GM19328 (cell line): ENCODE measurements around the gene CUZD1.

Source experiments
- ATAC-seq: cut with Tn5 transposase; IDR thresholded peaks from one replicate; pipeline ENCODE4 v1.9.1; 2021; ENCODE audit warnings: mild to moderate bottlenecking, moderate library complexity; ENCODE audit not compliant: unreplicated experiment

Gene CUZD1

GRCh38 chr10:122855745-122856144 lies 10.1 kb upstream of the CUZD1 start:
- no peak for ATAC-seq

- no peak for ATAC-seq
These were observed 9.0 kb upstream of the CUZD1 start for GRCh38 chr10:122854648-122855047.

DNA sequence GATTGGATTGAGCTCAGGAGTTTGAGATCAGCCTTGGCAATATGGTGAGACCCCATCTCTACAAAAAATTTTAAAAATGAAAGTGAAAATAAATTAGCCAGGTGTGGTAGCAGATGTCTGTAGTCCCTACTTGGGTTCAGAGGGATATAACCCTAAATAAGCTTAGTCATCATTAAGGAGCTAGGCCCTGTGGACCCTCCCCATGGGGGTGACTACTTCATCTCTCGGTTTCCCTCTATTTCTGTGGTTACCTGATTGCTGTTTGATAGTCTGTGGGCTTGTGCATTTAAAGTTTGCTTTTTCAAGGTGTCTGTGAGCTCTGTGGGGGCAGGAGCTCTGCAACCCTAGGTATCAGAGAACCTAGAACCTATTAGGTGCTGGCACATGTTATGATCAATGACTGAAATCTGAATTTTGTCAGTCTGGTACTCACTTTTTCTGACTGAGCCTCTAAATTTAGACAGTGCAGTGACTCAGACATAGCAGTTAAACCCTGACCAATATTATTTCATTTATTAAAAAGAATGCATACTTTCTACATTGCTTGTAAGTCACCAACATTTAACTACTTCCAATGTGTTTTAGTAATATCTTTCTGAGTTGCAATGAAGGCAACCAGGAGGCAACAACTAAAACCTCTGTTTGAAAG lies 8.1 kb upstream of the CUZD1 start:
- no peak for ATAC-seq

DNA sequence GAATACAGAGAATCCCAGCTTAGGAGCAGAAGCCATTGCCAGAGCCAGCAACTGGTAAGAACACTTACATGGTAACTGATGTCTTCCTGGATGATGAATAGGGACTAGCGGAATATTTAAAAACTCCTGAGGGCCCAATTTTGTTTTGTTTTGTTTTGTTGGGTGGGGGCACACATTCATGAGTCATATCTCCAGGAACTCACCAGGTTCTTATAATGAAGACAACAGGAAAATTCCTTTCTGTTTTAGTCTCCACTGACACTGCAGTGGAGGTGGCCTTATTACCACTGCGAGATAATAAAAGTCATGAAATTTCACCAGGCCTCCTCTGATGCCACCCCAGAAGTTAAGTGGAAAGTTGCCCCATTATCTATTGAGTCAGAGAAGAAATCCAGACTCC lies 6.6 kb upstream of the CUZD1 start:
- no peak for ATAC-seq

DNA sequence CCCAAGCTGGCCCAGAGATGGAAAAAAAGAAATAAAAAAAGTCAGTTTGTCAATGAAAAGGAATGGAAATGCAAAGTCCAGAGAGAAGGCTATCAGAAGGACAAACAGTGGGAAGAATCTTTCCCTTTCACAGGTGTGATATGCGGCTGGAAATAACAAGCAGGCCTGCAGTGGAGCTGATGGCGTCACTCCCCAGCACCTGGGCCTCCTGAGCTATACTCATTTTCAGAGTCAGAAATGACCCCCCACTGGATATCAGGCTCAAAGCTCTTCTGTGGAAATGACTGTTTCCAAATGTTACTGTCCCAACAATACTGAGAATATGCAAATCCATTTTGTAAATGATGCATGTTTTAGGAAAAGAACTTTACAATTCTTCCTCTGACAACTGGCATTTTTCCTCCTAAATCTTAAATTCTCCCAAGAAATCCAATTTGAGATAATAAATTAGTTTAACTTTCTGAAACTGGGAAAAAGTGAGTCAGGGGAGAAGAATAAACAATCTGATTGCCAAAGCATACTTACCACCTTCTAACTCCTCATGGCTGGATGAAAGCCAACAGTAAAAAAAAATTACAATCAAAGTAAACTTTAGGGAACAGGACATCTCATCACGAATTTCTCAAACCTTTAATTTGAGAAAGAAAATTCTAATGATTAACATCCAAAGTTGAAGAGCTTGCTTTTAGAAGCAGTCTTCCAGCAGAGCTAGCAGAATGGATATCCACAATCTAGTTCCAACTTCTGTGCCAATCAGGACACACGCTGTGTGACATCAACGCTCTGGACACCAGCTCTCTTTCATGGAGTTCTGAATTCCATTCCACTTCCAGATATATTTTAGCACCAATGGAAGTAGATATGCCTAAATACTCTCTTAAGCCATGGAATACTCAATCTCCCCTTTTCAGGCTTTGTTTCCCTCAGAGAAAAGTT lies 5.3 kb upstream of the CUZD1 start:
- ATAC-seq, result no peak

DNA sequence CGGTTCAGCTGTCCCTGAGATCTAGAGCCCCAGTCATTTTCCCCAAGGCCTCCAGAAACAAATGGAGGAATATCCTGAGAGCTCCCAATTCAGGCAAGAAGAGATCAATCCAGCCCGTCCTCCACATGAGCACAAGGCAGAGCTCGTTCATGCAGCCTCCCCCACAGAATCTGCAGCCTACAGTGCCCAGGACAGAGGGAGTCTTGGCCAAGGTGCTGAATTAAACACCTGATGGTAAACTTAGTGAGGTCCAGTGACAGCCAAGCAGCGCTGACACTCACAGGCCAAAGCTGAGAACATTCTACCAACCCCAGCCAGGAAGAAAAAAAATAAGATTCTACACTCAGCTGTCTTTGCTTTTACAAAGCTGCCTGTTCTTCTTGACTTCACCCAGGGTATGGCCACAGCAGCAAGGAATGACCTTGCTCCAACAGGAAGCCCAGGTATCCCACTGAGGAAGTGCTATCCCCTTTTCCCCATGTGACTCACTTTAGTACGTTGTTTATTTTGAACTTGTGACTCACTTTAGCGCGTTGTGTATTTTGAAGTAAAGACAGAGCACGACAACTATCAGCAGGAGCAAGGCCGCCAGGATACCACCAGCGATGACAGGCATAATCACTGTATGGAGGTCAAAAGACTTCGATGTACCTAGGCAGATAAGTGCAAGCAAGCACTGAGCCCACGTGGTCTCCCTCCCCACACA lies 4.4 kb upstream of the CUZD1 start:
- no peak for ATAC-seq

GRCh38 chr10:122849090-122849489 lies 3.4 kb upstream of the CUZD1 start:
- ATAC-seq, result no peak

- ATAC-seq, result no peak
These were observed 2.3 kb upstream of the CUZD1 start for GRCh38 chr10:122847782-122848604.

GRCh38 chr10:122844146-122844545 lies 1.5 kb downstream of the CUZD1 start:
- ATAC-seq, result no peak

GRCh38 chr10:122841569-122841968 lies 4.1 kb downstream of the CUZD1 start:
- no peak for ATAC-seq

DNA sequence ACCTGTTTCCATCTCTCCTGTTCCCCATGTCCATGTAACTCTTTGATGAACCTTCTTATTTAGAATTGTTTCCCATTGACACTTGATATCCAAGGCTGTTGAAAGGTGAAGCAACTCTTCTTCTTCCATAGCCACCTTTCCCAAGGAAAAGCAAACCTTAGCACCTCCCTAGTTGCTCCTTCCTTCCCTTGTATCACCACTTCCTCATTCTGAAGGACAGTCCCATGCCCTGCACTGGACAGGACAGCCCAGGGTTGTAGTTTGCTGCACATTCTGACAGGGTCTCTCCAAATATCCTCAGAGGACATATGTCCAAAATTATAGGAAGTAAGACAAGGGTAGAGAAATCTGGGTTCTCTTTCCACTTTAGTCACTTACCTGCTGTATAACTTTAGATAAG lies 6.2 kb downstream of the CUZD1 start:
- no peak for ATAC-seq

DNA sequence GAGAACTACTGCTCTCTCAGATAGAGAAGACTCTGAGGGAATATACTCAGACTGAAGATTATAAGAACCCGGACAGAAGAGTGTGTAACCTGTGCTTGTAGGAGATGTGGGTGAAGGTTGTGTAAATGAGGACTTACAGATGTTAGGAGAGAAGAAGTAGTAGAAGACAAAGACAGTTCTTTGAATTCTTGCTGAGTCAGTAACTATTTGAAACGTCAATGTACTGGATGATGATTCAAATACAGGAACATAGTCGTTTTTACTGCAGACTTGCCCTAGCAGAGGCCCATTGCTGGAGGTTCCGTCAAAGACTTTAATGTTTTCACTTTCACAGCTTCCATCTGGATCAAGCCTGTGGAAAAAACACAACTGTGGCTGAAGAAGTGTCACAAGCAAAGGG lies 6.8 kb downstream of the CUZD1 start:
- no peak for ATAC-seq

DNA sequence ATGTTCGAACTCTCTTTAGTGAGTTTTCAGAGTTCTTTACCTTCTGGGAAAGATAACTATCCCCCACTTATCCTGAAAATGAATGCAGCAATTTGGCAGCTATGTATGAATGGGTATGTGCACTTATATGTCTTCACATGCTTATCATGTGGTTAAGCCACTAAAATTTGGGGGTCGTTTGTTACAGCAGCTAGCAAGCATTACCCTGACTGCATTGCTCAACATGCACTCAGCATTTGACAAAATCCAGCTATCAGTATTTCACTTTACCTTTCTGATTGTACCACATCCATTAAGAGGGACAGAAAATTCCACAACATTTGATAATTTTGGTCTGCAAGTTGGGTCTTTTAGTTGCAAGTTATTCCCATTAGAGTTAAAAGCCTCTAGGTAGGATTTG lies 9.7 kb downstream of the CUZD1 start:
- ATAC-seq, result no peak

GRCh38 chr10:122830965-122831353 lies 14.7 kb downstream of the CUZD1 start:
- no peak for ATAC-seq

- ATAC-seq, result no peak
These were observed 15.2 kb downstream of the CUZD1 start for GRCh38 chr10:122830273-122830964.

- no peak for ATAC-seq
These were observed 16.2 kb downstream of the CUZD1 start for GRCh38 chr10:122829454-122829853.

DNA sequence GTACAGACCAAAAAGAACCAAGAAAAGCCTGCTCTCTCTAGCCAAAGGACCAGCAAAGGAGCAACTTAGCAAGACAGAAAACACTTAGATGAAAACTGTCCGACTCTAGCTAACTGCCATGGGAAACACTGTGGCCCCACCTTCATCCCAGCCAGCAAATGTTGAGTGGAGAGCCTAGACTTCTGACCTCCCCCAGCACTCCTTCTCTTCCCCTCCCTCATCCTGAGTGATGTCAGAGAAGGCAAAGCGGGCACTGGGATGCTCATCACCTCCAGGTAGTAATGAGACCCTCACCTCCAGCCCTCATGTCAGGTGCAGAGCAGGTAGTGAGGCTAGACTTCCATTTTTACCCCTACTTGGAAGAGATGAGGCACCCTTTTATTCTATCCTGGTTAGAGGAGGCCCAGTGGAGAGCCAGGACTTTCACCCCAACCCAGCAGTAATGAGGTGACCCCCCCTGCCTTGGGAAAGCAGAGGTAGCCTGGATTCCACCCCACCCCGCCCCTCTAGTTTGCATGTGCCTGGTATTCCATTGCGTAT lies 16.9 kb downstream of the CUZD1 start:
- ATAC-seq, result no peak

- ATAC-seq, result no peak
These were observed 18.4 kb downstream of the CUZD1 start for GRCh38 chr10:122827302-122827701.

DNA sequence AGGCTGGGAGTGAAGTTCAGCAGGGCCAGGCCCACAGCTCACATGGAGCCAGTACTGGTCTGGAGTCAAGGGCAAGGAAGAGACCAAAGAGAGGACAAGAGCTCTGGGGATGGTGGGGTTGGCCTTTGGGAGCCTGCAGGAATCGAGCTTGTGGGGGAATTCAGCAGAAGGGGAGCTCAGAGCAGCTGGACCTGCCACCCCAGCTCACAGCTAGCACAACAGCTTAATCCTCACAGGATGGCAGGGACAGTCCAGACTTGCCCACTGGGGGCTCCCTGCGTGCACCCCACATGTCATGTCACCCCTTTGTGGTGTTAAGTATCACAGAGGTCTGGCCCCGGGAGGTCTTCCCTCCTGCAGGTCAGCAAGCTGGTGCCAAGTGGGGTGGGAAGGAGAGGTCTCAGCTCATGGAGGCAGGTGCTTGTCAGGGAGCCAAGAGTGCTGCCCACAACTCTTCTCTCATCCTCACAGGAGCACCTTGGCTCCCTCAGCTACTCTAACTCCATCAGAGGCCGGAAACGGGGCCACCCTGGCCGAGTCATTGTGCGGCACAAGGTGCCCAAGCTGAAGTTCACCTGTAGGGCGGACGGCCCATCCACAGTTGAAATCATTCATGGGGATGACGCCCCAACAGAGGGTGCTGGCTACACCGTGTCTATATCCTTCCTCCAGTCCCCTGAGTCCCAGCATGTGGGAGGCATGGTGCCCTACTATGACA lies 22.5 kb downstream of the CUZD1 start:
- no peak for ATAC-seq
